HEK293T (cell line): Measurements from ENCODE around the gene ANKRD35.

Experiments used
- ARNT ChIP-seq: fragments of 450-650 bp; IDR thresholded peaks from 2 replicates; pipeline ENCODE4 v1.6.1; 2017; ENCODE audit warnings: mild to moderate bottlenecking
- BHLHE40 ChIP-seq: fragments of 450-650 bp; IDR thresholded peaks from 2 replicates; pipeline ENCODE4 v1.6.1; 2016; ENCODE audit warnings: mild to moderate bottlenecking, moderate library complexity, borderline replicate concordance
- FOXA1 ChIP-seq: fragments of 450-650 bp; IDR thresholded peaks from 2 replicates; pipeline ENCODE4 v1.6.1; 2016; ENCODE audit warnings: mild to moderate bottlenecking
- FOXK2 ChIP-seq: fragments of 450-650 bp; IDR thresholded peaks from 2 replicates; pipeline ENCODE4 v1.6.1; 2016; ENCODE audit warnings: mild to moderate bottlenecking
- FOXM1 ChIP-seq: fragments of 450-650 bp; IDR thresholded peaks from 2 replicates; pipeline ENCODE4 v1.6.1; 2017; ENCODE audit warnings: mild to moderate bottlenecking, borderline replicate concordance
- L3MBTL2 ChIP-seq: fragments of 450-650 bp; conservative IDR thresholded peaks from 2 replicates; pipeline ENCODE4 v1.6.1; 2016; ENCODE audit warnings: mild to moderate bottlenecking
- NFRKB ChIP-seq: fragments of 450-650 bp; IDR thresholded peaks from 2 replicates; pipeline ENCODE4 v1.6.1; 2016; ENCODE audit warnings: mild to moderate bottlenecking, moderate library complexity
- SP1 ChIP-seq: fragments of 450-650 bp; IDR thresholded peaks from 2 replicates; pipeline ENCODE4 v1.6.1; 2017
- SUZ12 ChIP-seq: fragments of 450-650 bp; IDR thresholded peaks from 2 replicates; pipeline ENCODE4 v1.6.1; 2016; ENCODE audit warnings: mild to moderate bottlenecking
- ZNF384 ChIP-seq: fragments of 450-650 bp; IDR thresholded peaks from 2 replicates; pipeline ENCODE4 v1.6.1; 2016
- TF ChIP-seq, protein P1 (sequence below): fragments of 450-650 bp; IDR thresholded peaks from 2 replicates; pipeline ENCODE4 v1.6.1; 2016

DNA sequence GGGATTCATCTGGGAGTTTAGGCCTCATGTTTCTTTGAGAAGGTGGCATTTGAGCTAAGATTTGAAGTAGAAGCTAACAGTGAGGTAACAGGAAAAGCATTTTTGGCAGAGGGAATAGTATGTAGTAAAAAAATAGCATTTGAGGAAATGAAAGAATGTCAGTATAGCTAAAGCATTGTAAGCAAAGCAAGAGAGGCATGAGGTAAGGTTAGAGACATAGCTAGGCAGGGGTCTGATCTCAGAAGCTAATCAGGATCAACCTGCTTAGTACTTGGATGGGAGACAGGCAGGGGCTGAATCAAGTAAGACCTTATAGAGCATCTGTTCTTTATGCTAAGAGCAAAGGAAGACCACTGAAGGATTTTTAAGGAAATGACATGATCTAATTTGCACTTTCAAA, 57.7 kb downstream of the ANKRD35 start:
- TF ChIP-seq BHLHE40: no peak
- TF ChIP-seq, protein P1, sequence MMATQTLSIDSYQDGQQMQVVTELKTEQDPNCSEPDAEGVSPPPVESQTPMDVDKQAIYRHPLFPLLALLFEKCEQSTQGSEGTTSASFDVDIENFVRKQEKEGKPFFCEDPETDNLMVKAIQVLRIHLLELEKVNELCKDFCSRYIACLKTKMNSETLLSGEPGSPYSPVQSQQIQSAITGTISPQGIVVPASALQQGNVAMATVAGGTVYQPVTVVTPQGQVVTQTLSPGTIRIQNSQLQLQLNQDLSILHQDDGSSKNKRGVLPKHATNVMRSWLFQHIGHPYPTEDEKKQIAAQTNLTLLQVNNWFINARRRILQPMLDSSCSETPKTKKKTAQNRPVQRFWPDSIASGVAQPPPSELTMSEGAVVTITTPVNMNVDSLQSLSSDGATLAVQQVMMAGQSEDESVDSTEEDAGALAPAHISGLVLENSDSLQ: no peak
- no peak for TF ChIP-seq FOXA1
- no peak for TF ChIP-seq FOXM1
- no peak for TF ChIP-seq NFRKB
- no peak for TF ChIP-seq ZNF384
- no peak for TF ChIP-seq SUZ12
- TF ChIP-seq SP1: no peak
- no peak for TF ChIP-seq ARNT
- TF ChIP-seq L3MBTL2: no peak
- no peak for TF ChIP-seq FOXK2
